ENCODE data around the gene ABCA1.
"Not testable (repeated sequence)": the region's sequence is repeated elsewhere in the genome, so short reads cannot be mapped to it uniquely, and the experiment has no call there.

The ABCA1 gene

GRCh38 chr9:104960662-104961061 lies 32.7 kb upstream of the ABCA1 start:
- TF ChIP-seq CTCF (conservative IDR thresholded peaks at IDR 0.05) (no peak), ZFX (IDR thresholded peaks at IDR 0.05) (no peak)
- no peak overlapping the region for H3K27ac ChIP-seq

- TF ChIP-seq CTCF (conservative IDR thresholded peaks at IDR 0.05) (no peak), ZFX (IDR thresholded peaks at IDR 0.05) (no peak)
- no peak overlapping the region for H3K27ac ChIP-seq
These were observed 30.8 kb upstream of the ABCA1 start for GRCh38 chr9:104958751-104959150.

- H3K27ac ChIP-seq = not testable (repeated sequence)
These were observed 30.1 kb upstream of the ABCA1 start for GRCh38 chr9:104958006-104958405.

GRCh38 chr9:104951487-104951886 lies 23.5 kb upstream of the ABCA1 start:
- no peak overlapping the region for H3K27ac ChIP-seq
- TF ChIP-seq CTCF (conservative IDR thresholded peaks at IDR 0.05) = no peak
- TF ChIP-seq ZFX (IDR thresholded peaks at IDR 0.05) = no peak

- no peak for TF ChIP-seq CTCF (conservative IDR thresholded peaks at IDR 0.05)
- no peak for TF ChIP-seq ZFX (IDR thresholded peaks at IDR 0.05)
- H3K27ac ChIP-seq = no peak overlapping the region
These were observed 22.9 kb upstream of the ABCA1 start for GRCh38 chr9:104950838-104951237.

- H3K27ac ChIP-seq = no peak overlapping the region
- TF ChIP-seq CTCF (conservative IDR thresholded peaks at IDR 0.05) (no peak), ZFX (IDR thresholded peaks at IDR 0.05) (no peak)
These were observed 20.3 kb upstream of the ABCA1 start for GRCh38 chr9:104948277-104948676.

- TF ChIP-seq CTCF (conservative IDR thresholded peaks at IDR 0.05) = no peak
- no peak for TF ChIP-seq ZFX (IDR thresholded peaks at IDR 0.05)
- no peak overlapping the region for H3K27ac ChIP-seq
These were observed 16.9 kb upstream of the ABCA1 start for GRCh38 chr9:104944871-104945270.

GRCh38 chr9:104944356-104944755 lies 16.4 kb upstream of the ABCA1 start:
- H3K27ac ChIP-seq = no peak overlapping the region

More at GRCh38 chr9:104944356-104944755, 16.4 kb upstream of the ABCA1 start:
- TF ChIP-seq CTCF (conservative IDR thresholded peaks at IDR 0.05) (no peak), ZFX (IDR thresholded peaks at IDR 0.05) (no peak)

Measured in C4-2B (cell line).